GM23338 (cell line): ENCODE results near the gene ITGB5. TPM values are rescaled to one million over a fixed set of nuclear protein-coding genes. Genes with fewer than 3 reads are reported as not detected.

ENCODE experiments used
- ATAC-seq: fragments of 200-7000 bp; cut with Tn5 transposase; 3 replicates; pipeline ENCODE4 v1.9.1; 2020
- DNase-seq: peaks from one replicate; pipeline ENCODE4 v3.0.0-alpha.2; 2015; ENCODE audit warnings: low spot score
- H2AFZ ChIP-seq: fragments of 200-600 bp; sonication (generic); 2 replicates; pipeline ENCODE4 v1.8.0; 2016; ENCODE audit warnings: antibody characterized with exemption, mild to moderate bottlenecking, moderate library complexity
- H3F3A ChIP-seq: fragments of 200-600 bp; sonication (generic); replicated peaks from 2 replicates; pipeline ENCODE4 v1.8.0; 2017; ENCODE audit warnings: antibody characterized with exemption, mixed run types, low read depth
- H3K27ac ChIP-seq: fragments of 200-600 bp; sonication (generic); 2 replicates; pipeline ENCODE4 v1.6.1; 2016; ENCODE audit warnings: low read depth
- H3K27me3 ChIP-seq: fragments of 200-600 bp; sonication (generic); 2 replicates; pipeline ENCODE4 v1.8.0; 2016; ENCODE audit warnings: mild to moderate bottlenecking, mixed run types, moderate library complexity; ENCODE audit not compliant: insufficient read depth
- H3K36me3 ChIP-seq: fragments of 200-600 bp; sonication (generic); 2 replicates; pipeline ENCODE4 v1.8.0; 2016; ENCODE audit warnings: mild to moderate bottlenecking; ENCODE audit not compliant: insufficient read depth
- H3K4me1 ChIP-seq: fragments of 200-600 bp; sonication (generic); 2 replicates; pipeline ENCODE4 v1.8.0; 2016; ENCODE audit warnings: mild to moderate bottlenecking, moderate library complexity; ENCODE audit not compliant: insufficient read depth
- H3K4me2 ChIP-seq: fragments of 200-600 bp; sonication (generic); 2 replicates; pipeline ENCODE4 v1.7.1; 2017; ENCODE audit warnings: mixed run types
- H3K4me3 ChIP-seq: fragments of 200-600 bp; sonication (generic); 2 replicates; pipeline ENCODE4 v1.6.1; 2016; ENCODE audit warnings: mixed run types
- H3K79me2 ChIP-seq: fragments of 200-600 bp; sonication (generic); replicated peaks from 2 replicates; pipeline ENCODE4 v1.8.0; 2017; ENCODE audit warnings: mild to moderate bottlenecking; ENCODE audit not compliant: insufficient read depth
- H3K9me2 ChIP-seq: fragments of 200-600 bp; sonication (generic); 2 replicates; pipeline ENCODE4 v1.8.0; 2017; ENCODE audit not compliant: insufficient read depth
- H4K20me1 ChIP-seq: fragments of 200-600 bp; sonication (generic); replicated peaks from 2 replicates; pipeline ENCODE4 v1.8.0; 2017; ENCODE audit warnings: mild to moderate bottlenecking; ENCODE audit not compliant: insufficient read depth
- H3K27ac Mint-ChIP-seq: 2 replicates; pipeline ENCODE4 v1.8.0; 2020; ENCODE audit warnings: inconsistent platforms, mild to moderate bottlenecking, moderate library complexity, mixed read lengths
- H3K27me3 Mint-ChIP-seq: 3 replicates; pipeline ENCODE4 v1.8.0; 2022; ENCODE audit warnings: low read depth, mild to moderate bottlenecking, moderate library complexity, mixed read lengths, inconsistent platforms; ENCODE audit not compliant: insufficient read depth, poor library complexity
- H3K36me3 Mint-ChIP-seq: 3 replicates; pipeline ENCODE4 v1.8.0; 2021; ENCODE audit warnings: low read depth, mild to moderate bottlenecking, inconsistent platforms, moderate library complexity, mixed read lengths
- H3K4me1 Mint-ChIP-seq: 3 replicates; pipeline ENCODE4 v1.8.0; 2020; ENCODE audit warnings: mild to moderate bottlenecking, inconsistent platforms, mixed read lengths
- H3K4me3 Mint-ChIP-seq: 3 replicates; pipeline ENCODE4 v1.8.0; 2021; ENCODE audit warnings: moderate library complexity, mild to moderate bottlenecking, inconsistent platforms, mixed read lengths
- H3K9me3 Mint-ChIP-seq: 3 replicates; pipeline ENCODE4 v1.8.0; 2020; ENCODE audit warnings: moderate library complexity, mild to moderate bottlenecking, inconsistent platforms, mixed read lengths
- CREB1 ChIP-seq: fragments of 250-450 bp; sonication (Bioruptor Pico); IDR thresholded peaks from 2 replicates; pipeline ENCODE4 v1.5.0; 2020; ENCODE audit warnings: low read depth, mild to moderate bottlenecking, moderate library complexity
- ETS1 ChIP-seq: IDR thresholded peaks from 2 replicates; pipeline ENCODE4 v1.6.1; 2016; ENCODE audit warnings: antibody characterized with exemption
- EZH2 ChIP-seq: fragments of 200-600 bp; sonication (generic); IDR thresholded peaks from one replicate; pipeline ENCODE4 v1.8.0; 2017; ENCODE audit warnings: antibody characterized with exemption, mild to moderate bottlenecking, low read depth; ENCODE audit not compliant: unreplicated experiment
- EZH2phosphoT487 ChIP-seq: fragments of 200-600 bp; sonication (generic); IDR thresholded peaks from one replicate; pipeline ENCODE4 v1.8.1; 2018; ENCODE audit warnings: antibody characterized with exemption; ENCODE audit not compliant: unreplicated experiment
- JUNB ChIP-seq: IDR thresholded peaks from one replicate; pipeline ENCODE4 v1.6.1; 2016; ENCODE audit warnings: antibody characterized with exemption; ENCODE audit not compliant: unreplicated experiment
- NANOG ChIP-seq: IDR thresholded peaks from 2 replicates; pipeline ENCODE4 v1.6.1; 2016; ENCODE audit warnings: antibody characterized with exemption, borderline replicate concordance
- POLR2AphosphoS5 ChIP-seq: IDR thresholded peaks from 2 replicates; pipeline ENCODE4 v1.6.1; 2016; ENCODE audit warnings: antibody characterized with exemption, low read depth
- STAT1 ChIP-seq: IDR thresholded peaks from one replicate; pipeline ENCODE4 v1.6.1; 2016; ENCODE audit warnings: antibody characterized with exemption; ENCODE audit not compliant: unreplicated experiment
- ZNF114 ChIP-seq: fragments of 250-450 bp; sonication (Bioruptor Pico); IDR thresholded peaks from 2 replicates; pipeline ENCODE4 v1.5.0; 2020; ENCODE audit warnings: mild to moderate bottlenecking, moderate library complexity
- ZNF331 ChIP-seq: fragments of 250-450 bp; sonication (Bioruptor Pico); IDR thresholded peaks from 2 replicates; pipeline ENCODE4 v1.5.0; 2020; ENCODE audit warnings: low read depth, mild to moderate bottlenecking, moderate library complexity
- polyA plus RNA-seq: library from polyadenylated mRNA; unstranded; fragments of >200 nt; fragmentation: Nextera tagmentation; extraction: Ambion mirVana; gene quantifications from 2 replicates; pipeline ENCODE4 v1.2.1, GENCODE V29; 2016
- total RNA-seq: library from RNA; depleted of rRNA; stranded (reverse); fragments of >200 nt; shearing (Covaris generic); gene quantifications from 2 replicates; pipeline ENCODE4 v1.2.3, GENCODE V29; 2014
- TF ChIP-seq, protein P1 (sequence below), 2 experiments: fragments of 200-600 bp in 1 of 2; sonication (generic) in 1 of 2; conservative IDR thresholded peaks; 2 replicates each; pipeline versions ENCODE4 v1.5.1 to v1.6.1; 2016 to 2017; ENCODE audit warnings: antibody characterized with exemption in 2 of 2, low read depth in 2 of 2, mild to moderate bottlenecking in 2 of 2, moderate library complexity in 1 of 2
- TF ChIP-seq, protein P2 (sequence below): IDR thresholded peaks from one replicate; pipeline ENCODE4 v1.6.1; 2018; ENCODE audit warnings: antibody characterized with exemption; ENCODE audit not compliant: unreplicated experiment

Gene ITGB5
- total and polyA plus RNA-seq, 2 experiments from 2014 or later = 68.2 to 269 TPM

DNA sequence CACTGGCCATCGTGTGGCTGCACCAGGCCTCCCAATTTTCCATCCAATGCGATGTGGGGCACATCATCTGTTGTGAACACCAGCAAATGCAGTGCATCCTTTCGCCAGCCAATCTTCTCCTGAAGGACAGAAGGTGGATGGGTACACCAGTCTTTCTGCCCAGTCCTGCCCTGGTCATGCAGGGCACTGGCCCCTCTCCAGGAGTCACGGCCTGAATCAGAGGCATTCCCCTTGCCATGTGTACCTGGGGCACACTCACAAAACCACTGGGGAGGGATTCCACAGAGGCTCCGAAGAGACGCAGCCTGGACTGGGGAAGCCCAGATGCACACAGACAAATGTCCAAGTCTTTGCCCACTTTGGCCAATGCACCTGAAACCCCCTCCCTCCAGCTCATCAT is 65.8 kb downstream of the ITGB5 start (continued):
- TF ChIP-seq, protein P1, sequence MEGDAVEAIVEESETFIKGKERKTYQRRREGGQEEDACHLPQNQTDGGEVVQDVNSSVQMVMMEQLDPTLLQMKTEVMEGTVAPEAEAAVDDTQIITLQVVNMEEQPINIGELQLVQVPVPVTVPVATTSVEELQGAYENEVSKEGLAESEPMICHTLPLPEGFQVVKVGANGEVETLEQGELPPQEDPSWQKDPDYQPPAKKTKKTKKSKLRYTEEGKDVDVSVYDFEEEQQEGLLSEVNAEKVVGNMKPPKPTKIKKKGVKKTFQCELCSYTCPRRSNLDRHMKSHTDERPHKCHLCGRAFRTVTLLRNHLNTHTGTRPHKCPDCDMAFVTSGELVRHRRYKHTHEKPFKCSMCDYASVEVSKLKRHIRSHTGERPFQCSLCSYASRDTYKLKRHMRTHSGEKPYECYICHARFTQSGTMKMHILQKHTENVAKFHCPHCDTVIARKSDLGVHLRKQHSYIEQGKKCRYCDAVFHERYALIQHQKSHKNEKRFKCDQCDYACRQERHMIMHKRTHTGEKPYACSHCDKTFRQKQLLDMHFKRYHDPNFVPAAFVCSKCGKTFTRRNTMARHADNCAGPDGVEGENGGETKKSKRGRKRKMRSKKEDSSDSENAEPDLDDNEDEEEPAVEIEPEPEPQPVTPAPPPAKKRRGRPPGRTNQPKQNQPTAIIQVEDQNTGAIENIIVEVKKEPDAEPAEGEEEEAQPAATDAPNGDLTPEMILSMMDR (conservative IDR thresholded peaks at IDR 0.05; ENCODE audit: low read depth in 2 of 2) = no peak
- TF ChIP-seq JUNB (no peak), EZH2phosphoT487 (no peak), STAT1 (no peak), EZH2 (no peak), POLR2AphosphoS5 (no peak), ETS1 (no peak), NANOG (no peak), ZNF331 (CRISPR knock-in tag) (no peak)
- TF ChIP-seq, protein P2, sequence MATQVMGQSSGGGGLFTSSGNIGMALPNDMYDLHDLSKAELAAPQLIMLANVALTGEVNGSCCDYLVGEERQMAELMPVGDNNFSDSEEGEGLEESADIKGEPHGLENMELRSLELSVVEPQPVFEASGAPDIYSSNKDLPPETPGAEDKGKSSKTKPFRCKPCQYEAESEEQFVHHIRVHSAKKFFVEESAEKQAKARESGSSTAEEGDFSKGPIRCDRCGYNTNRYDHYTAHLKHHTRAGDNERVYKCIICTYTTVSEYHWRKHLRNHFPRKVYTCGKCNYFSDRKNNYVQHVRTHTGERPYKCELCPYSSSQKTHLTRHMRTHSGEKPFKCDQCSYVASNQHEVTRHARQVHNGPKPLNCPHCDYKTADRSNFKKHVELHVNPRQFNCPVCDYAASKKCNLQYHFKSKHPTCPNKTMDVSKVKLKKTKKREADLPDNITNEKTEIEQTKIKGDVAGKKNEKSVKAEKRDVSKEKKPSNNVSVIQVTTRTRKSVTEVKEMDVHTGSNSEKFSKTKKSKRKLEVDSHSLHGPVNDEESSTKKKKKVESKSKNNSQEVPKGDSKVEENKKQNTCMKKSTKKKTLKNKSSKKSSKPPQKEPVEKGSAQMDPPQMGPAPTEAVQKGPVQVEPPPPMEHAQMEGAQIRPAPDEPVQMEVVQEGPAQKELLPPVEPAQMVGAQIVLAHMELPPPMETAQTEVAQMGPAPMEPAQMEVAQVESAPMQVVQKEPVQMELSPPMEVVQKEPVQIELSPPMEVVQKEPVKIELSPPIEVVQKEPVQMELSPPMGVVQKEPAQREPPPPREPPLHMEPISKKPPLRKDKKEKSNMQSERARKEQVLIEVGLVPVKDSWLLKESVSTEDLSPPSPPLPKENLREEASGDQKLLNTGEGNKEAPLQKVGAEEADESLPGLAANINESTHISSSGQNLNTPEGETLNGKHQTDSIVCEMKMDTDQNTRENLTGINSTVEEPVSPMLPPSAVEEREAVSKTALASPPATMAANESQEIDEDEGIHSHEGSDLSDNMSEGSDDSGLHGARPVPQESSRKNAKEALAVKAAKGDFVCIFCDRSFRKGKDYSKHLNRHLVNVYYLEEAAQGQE = no peak

DNA sequence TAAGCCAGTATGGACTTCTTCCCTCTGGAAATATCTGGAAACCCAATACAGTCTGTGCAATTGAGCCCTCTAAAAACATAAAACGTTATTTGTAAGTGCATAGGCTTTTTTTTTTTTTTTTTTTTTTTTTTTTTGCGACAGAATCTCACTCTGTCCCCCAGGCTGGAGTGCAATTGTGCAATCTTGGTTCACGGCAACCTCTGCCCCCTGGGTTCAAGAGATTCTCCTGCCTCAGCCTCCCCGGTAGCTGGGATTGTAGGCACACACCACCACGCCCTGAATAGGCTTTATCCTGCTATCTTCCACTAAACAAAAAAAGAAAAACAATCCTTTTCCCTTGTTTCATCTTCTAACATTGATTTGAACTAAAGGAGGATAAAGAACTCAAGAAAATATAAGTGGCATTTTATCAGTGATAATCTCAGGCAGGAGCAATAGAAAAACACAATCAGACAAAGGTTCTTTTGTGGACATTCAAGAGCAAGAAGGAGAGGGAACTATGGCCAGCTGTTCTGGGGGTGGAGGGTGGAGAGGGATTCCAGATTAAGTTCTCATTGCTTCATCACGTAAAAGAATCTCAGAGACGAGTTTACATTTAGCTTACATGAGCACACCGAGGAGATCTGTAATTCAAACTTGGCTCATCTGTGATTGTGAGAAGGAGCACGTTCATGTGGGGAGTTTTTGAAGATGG is 68.6 kb downstream of the ITGB5 start:
- H3F3A ChIP-seq = 0 out of 2 replicates have a peak, but pooled peaks cover 5% of the 10 kb centered on the region
- H3K4me3 Mint-ChIP-seq = no peak overlapping the region
- no peak overlapping the region for H3K27ac Mint-ChIP-seq
- H3K27me3 Mint-ChIP-seq = peaks cover 1% of the 10 kb centered on the region
- TF ChIP-seq CREB1 (CRISPR knock-in tag) = no peak
- TF ChIP-seq EZH2phosphoT487 = no peak
- TF ChIP-seq, protein P2 = no peak
- TF ChIP-seq NANOG = no peak
- no peak for TF ChIP-seq STAT1
- TF ChIP-seq ETS1 = no peak
- TF ChIP-seq ZNF114 (CRISPR knock-in tag) = no peak
- no peak for TF ChIP-seq POLR2AphosphoS5
- H3K4me2 ChIP-seq = no peak overlapping the region
- H3K4me1 Mint-ChIP-seq = peaks cover 6% of the 10 kb centered on the region
- no peak overlapping the region for H2AFZ ChIP-seq
- no peaks in the 10 kb centered on the region for H3K4me1 ChIP-seq
- DNase-seq = no peak
- no peak for ATAC-seq
- peaks cover 30% of the 10 kb centered on the region for H3K36me3 ChIP-seq
- H3K27ac ChIP-seq = 0 out of 2 replicates have a peak overlapping the region, but pooled peaks have one; percentile 11
- no peak overlapping the region for H3K4me3 ChIP-seq
- H3K27me3 ChIP-seq = no peaks in the 10 kb centered on the region
- H3K36me3 Mint-ChIP-seq = peaks cover 61% of the 10 kb centered on the region
- no peaks in the 10 kb centered on the region for H3K9me2 ChIP-seq
- peaks cover 13% of the 10 kb centered on the region for H3K79me2 ChIP-seq
- no peaks in the 10 kb centered on the region for H3K9me3 Mint-ChIP-seq
- H4K20me1 ChIP-seq = peaks cover 15% of the 10 kb centered on the region; the same call in 1 of the 2 replicates
